Urothelium cell line (cell line): ENCODE results near the gene THPO.

Experiments
- DNase-seq: peaks from one replicate; pipeline ENCODE4 v3.0.0; 2011; ENCODE audit warnings: low spot score, mixed read lengths
- FAIRE-seq: peaks from 2 replicates; lab custom pipeline; 2011; peaks lifted over from hg19 to GRCh38; lab: Jason Lieb, UNC

Gene THPO

DNA sequence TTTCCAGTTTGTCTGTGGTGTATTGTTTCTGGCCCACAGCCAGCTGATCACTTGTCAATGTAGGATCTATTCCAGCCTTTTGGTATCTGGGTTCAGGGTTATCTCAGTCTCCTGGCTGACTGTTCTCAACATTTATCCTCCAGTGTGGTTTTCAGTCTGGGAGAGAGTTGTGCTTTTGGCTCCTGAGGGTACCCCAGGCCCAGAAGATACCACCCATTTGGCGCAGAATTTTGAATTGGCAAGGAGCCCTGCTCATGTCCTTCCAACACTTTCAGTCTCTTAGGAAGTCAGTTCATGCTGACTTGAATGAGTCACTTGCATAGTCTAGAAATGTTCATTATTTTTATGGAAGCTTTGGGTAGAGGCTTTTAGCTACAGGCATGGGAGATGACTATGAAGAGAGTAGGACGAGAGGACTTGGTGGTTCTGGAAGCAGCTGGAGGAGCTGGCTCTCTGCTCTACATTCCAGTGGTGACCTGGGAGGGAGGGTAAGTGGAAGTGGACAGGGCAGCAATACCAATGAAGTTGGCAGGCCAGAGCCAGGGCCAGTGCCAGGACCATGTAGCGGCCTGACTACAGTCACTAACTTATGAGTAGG, 9.3 kb downstream of the THPO start:
- FAIRE-seq = no peak
- no peak for DNase-seq

DNA sequence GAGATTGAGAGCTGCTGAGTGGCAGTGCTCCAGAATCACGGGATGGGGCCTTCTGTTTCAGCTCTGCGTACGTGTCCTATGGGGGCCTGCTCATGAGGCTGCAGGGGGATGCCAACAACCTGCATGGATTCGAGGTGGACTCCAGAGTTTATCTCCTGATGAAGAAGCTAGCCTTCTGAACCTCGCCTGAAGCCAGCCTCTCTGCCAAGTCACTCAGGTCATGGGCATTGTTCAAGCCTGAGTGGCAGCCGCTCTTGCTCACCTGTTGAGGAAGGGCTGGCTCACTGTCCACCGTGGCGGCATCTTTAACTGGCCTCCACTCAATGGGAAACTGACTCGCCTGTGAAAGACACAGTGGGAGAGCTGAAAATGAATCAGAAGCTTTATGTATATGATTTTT, 9.9 kb downstream of the THPO start:
- FAIRE-seq = no peak

DNA sequence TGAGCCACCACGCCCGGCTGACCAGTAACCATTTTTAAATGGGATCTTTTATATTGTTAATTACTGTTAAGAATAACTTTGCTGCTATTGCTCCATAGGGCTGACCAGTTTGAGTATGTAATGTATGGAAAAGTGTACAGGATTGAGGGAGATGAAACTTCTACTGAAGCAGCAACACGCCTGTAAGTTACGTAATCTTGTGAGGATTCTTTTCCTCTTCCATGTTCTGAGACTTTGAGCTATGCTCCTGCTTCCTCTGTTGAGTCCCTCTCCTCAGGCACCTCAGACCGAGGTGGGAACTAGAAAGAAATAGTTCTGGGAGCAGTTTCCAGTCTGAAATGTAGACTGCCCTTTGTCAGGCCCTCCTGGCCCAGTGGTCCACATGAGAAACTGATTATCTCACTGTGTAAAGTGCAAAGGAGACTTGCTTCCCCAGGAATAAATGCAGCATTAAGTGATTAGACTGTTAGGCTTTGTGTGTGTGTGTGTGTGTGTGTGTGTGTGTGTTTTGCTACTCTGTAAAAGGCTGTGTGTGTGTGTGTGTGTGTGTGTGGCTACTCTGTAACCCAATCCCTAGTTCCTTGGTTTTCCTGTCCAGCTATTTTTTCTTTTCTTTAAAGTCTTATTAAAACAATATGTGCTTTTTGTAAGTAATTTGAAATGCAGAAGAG, 11.3 kb downstream of the THPO start:
- FAIRE-seq = no peak
- no peak for DNase-seq

More for the DNA sequence above, 9.9 kb downstream of the THPO start:
- DNase-seq = no peak

DNA sequence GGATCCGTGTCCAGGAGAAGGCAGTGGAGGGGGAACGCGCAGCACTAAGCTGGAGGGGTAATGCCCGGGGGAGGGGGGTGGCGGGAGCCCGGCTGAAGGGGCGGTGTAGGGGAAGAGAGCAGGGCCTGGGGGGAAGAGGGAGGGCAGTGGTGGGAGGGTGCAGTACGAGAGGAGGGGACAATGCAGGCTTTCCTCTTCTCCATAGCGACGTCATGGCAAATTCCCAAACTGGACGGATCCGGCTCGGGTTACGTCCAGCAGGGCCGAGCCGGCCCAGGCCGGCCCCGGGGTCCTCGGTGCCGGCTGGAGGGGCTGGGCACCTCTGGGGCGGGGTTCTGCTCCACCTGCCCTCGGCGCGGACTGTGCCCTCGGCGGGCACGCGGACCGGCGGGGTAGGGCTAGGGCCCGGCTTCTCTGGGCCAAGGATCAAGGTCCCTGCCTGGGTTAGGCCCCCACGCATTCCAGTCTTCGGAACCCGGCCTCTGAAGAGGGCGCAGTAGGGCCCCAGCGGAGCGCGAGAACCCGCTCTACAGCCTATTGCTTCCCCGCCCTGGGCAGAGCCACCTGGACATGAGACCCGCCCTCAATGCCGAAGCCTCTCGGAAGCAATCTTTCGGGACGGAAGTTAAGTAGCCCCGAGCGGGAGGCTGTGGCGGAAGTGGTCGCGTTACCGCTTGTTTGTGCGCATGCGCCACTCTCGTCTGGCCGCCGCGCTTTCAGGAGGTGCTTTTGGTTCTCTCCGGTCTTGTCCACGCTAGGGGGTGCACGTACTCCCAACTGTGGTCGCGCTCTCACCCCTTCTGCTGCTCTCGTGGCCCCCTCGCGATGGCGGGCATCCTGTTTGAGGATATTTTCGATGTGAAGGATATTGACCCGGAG, 15.1 kb downstream of the THPO start:
- FAIRE-seq = peak; percentile 97

DNA sequence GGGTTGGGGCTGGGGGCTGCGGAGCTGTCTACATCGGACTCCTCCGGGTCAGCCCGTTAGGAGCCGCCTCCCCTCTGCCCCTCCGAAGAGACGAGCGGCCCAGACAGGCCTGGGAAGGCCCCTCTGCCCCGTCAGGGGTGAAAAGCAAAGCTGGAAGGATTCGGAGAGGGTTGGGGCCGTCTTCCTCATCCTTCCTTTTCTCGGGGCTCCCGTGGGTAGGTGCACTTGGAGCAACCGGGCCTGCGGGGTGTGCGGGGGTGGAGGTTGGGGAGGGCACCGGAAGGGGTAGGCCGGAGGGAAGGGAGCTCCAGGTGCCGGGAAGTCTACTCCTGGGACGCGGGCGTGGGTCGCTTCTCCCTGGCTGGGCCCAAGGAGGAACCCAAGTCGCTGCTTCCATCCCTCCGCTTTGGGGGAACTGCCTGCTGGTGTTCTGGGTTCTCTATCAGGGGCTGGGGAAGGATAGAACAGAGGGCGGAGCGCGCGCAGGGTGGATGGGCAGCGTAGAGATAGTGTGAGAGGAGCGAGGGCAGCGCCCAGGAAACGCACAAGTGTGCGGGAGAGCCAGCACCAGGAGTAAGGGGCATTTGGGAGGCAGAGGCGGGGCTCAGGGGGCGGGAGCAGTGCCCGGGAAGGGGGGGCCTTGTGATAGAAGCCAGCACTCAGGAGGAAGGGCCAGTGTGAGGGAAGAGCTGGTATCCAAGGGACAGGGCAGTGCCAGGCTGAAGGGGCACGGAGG, 15.9 kb downstream of the THPO start:
- DNase-seq (peak; percentile 71), FAIRE-seq (peak; percentile 40)

More for the DNA sequence above, 15.1 kb downstream of the THPO start:
- peak; percentile 98 for DNase-seq

DNA sequence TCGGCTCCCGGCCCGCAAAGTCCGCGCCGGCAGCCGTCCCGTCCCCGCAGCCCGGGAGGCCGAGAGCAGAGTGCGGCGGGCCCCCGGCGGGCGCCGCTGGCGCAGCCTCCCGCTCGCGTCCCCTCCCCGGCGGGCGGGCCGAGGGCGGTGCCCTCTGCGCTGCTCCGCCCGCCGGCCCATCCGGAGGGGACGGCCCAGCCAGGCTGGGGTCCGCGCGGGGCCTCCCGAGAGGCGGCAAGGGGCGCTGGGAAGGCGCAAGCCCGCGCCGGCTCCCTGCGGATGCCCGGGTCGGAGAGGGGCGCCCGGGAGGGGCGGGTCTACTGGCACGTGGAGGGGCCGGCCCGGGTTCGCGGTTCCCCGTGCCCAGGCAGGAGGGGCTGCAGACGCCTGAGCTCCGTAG, 16.5 kb downstream of the THPO start, which contains the start of the genes CLCN2 and POLR2H:
CLCN2 (minus strand) TSS at position 74 of the 400 bp plus-strand sequence. CDS start 126 bp downstream, outside the sequence.
POLR2H (plus strand) TSS at position 179 of the 400 bp plus-strand sequence. CDS start 1,783 bp downstream, outside the sequence.
- peak; percentile 84 for DNase-seq
- peak; percentile 40 for FAIRE-seq

DNA sequence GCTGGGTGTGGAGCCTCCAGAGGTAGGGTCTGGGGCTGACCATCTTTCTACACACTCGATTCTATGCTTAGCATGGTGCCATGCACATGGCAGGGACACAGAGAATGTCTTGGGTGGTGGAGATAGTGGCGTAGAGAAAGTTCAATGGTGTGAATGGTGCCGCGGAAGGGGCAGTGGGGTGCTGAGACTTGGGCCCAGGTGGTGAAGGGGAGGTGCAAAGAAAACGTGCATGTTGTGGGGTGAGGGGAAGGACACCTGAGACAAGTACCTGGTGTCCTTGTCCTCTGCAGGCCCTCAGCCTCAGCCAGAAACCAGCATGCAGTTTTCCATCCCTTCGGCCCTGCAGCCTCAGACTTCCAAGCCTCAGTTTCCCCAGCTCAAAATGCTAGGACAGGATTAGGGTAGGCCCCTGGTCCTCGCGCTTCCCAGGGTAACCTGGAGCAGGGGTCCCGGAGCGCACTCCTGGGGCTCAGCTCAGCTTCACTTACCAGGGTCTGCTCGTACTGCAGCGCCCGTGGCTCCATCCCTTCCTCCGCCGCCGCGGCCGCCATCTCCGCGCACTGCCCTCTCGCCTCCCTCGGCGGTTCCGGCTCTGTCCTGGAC, 17.0 kb downstream of the THPO start:
- no peak for FAIRE-seq
- DNase-seq = no peak

DNA sequence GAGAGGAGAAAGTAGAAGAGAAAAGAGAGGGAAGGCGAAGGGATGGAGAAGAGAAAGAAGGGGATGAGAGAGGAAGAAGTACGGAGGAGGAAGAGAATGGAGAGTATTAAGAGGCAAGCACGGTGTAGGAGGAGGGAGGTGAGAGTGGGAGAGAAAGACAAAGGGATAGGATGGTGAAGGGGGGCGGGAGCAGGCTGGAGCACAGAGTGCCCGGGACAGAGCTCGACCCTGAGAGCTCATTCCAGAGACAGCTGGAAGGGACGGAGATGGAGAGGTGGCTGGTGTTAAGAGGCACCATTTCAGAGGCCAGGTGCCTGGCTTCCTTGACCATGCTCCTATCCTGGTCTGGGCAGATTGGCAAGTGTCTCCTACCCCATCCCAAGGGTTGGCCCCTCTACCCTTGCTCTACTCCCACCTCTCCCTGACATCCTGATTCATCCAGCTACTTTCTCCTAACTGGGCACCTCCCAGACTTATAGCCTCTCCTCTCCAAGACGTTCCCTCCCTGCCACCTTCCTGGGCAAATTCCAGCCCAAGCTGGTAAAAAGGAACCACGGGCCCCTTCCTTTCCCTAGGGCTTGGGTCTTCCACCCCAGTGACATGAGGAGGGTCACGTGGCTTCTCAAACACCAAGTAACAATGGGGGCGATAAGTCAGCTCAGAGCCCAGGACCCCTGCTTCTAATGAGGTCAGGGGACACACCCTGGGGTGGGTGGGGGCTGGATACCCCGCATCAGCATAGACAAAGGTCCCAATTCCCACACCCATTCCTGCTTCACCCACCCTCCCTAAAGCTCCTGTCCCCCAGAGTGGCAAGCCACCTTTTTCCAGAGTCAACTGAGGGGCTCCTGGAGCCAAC, 17.7 kb downstream of the THPO start:
- DNase-seq = no peak
- FAIRE-seq = no peak

DNA sequence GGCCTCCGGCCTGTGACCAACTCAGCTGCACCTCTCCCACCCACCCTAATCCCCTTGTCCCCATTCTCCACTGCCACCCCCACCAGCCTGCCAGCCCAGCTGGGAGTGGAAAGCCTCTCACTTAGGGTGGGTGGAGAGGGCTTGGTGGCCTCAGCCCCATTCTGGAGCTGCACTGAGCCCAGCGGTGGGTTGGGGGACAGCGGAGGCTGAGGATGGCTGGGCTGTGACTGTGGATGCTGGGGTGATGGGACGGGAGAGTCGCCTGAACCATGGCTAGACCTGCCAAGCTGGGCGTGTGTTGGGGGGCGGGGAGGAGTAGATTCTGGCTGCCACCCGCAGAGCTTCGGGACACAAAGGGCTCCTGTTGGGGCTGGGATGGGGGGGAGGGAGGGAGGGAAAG, 18.4 kb downstream of the THPO start:
- FAIRE-seq (peak; percentile 61), DNase-seq (no peak)

DNA sequence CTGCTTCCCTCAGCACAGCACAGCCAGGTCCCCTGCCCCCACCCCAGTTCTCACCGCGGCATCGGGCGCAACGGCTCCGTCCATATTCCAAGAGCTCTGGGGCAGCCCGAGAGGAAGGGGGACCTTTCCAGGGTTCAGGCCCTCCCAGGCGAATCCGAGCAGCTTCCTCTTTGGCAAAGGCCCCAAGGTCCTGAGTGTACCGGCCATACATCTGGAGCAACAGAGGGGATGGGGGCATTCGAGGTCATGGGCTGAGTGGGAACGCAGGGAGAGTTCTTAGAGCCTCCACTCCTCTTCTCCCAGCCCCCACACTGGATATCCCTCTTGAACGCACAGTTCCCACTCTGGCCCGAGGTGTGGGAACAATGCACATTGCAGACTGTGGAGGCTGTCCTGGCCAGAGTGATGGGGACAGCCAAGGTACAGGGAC, 19.1 kb downstream of the THPO start:
- DNase-seq (no peak), FAIRE-seq (no peak)

DNA sequence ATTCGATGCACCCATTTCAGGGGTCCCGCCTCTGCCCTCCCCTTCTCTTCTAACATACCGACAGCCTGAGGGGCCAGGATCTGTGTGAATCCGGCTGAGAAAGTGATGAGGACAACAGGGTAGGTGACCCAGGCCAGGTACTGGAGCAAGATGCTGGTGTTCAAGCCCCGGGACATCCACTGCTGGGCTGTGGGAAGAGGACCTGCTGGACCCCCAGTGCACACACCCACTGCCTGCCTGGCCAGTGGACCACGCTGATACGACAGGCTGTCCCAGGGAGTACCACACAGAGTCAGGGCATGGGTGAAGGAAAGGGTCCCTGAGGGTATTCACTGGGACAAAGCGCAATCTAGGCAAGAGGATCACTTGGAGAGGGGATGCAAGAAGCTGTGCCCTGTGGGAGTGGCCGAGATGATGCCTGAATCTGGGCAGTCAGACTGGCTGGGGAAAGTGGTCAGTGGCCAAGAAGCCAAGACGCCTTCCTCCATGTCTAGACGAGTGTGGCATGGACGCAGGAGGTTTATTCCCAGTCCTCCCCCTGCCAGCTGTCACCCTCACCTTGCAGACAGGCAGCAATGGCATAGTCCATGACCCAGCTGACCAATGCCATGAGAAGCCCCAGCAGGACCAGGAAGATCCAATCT, 19.8 kb downstream of the THPO start:
- DNase-seq = no peak
- no peak for FAIRE-seq

DNA sequence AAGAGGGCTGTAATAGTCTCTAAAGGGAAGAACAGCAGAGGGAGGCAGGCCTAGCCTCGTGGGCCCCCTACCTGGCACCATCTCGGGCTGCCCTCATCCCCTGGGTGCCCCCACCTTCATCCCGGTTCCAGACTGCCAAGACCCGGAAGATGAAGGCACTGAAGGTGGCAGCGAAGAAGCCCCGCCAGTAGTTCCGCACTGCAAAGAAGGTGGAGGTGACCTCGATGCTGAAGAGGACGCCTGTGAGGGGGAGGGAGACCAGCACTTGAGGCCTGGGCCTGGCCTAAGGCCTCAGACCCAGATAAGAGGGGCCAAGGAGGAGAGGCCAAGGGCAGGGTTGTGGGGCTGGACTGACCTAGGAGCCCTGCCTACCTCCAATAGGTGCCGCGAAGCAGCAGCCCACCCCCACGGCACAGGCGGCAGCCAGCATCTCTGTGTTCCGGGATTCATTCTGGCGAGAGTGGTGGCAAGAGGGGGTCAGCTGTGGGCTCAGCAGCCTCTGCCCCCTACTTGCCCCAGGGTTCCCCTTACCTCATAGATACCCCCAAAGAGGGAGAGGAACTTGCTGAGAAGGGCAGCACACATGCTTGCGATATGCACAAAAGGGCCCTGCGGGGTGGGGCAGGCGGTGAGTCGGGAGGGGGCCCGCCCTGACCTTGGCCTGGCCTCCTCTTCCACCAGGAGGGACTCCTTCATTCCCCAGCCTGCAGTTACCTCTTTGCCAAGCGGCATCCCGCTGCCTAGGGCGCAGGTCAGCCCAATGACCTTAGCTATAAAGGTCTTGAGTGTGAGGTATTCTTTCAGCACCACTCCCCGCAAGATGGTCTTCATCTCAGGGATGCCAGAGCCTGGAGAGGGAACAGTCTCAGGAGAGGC, 20.5 kb downstream of the THPO start:
- DNase-seq (no peak), FAIRE-seq (no peak)

DNA sequence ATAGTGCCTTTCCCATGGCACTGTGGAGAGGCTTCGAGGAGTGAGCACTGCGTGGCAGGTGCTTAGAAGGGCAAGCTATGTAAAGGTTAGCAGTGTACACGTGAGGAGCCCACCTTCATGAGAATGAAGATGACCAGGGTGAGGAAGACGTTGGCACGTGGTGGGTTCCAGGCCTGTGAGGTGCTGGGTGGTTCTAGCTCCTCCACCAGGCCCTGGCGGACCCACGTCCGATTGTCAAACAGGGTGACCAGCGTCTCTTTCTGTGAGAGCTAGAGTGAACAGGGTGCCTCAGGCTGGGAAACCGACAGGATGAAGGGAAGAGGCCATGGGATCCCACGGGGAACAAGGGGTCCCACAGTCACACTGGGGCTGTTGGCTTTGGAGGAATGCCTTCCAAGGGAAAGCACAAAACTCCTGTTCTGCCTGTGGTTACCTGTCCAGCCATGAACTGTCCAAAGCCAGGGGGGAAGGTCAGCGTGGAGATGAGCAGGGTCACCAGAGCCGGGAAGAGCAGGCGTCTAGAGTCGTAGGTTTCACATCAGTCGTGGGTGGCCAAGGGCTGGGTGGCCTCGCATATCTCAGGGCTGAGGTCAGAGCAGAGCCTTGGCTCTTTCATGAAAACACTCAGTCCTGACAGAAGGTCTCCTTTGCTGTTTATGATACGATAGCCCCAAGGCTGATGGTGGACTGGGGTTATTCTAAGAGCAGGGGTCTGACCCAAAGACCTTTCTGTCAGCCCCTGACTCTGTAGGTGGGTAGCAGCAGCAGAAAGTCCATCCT, 22.6 kb downstream of the THPO start:
- DNase-seq (no peak), FAIRE-seq (peak; percentile 68)

DNA sequence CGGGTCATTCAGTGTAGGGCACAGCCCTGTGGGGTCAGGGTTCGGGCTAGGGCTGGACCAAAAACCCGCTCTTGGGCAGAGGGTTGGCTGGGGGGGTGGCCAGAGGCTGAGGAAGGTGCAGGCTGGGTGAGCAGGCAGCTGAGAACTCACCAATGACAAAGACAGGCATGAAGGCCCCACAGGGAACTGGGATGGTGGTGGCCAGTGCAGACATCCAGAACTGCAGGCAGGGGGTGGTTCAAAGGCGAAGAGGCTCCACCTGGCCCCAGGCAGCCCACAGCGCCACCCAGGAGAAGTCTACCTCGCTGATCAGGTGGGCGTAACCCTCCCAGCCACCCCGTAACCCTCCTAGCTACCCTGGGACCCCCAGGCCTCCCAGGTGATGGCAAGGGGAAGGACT, 23.3 kb downstream of the THPO start:
- no peak for DNase-seq
- FAIRE-seq = no peak

DNA sequence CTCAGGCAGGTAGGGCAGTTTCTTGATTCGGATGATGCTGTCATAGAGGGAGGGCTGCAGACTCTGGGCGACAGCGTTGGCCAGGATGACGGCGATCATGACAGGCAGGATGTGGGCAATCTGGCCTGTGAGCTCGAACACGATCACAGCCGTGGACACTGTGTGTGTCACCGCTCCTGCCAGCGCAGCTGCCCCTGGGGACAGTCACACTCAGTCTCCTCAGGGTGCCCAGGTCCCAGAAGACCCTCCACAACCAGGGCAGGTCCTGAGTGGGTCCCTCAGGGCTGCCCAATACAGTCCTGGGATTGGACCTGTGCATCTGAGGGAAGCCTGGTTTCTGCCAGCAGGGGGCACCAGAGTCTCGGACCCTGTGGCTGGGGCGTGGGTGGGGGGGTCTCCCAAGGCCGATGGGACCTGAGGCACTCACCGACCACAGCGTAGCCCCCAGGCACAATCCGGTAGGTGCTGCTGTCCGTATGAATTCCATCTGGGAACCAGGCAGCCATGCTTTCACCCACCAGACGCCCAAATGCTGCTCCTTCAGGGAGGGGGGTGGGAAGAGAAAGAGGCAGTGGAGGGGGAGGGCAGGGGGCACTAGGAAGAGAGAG, 23.8 kb downstream of the THPO start:
- DNase-seq = peak; percentile 66
- FAIRE-seq = peak; percentile 72

DNA sequence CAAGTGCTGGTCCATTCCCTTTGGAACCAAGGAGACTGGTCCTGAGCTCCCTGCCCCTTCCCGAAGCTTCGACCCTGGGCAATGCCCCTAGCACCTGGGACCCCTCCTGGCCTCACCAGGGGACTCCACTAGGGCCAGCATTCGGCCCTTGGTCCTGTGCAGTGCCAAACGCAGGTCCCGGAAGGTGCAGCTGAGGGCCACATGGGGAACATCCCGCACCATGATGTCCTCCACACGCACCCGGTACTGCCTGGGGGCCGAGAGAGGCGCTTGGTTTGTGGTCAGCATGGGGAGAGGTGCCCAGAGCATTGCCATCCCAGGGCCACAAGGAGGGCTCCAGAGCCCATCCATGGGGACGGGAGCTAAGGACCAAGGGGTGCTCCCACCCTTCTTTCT, 24.5 kb downstream of the THPO start:
- DNase-seq (no peak), FAIRE-seq (no peak)
